Measurements from ENCODE around the gene STARD7. TPM values are rescaled to one million over a fixed set of nuclear protein-coding genes. Genes with fewer than 3 reads are reported as not detected.

Gene STARD7
- total and polyA plus RNA-seq, 10 of the 15 experiments (the other 5 are each of a cell fraction or from before 2014, with no cell fraction given): 85.4 to 237 (median 153) TPM

GRCh38 chr2:96247896-96248295, 39.3 kb upstream of the STARD7 start:
- DNase-seq (ENCODE audit: low read depth, low spot score) (no peak), FAIRE-seq (no peak), ATAC-seq (no peak)
- no peaks in the 10 kb centered on the region for H3K79me2 ChIP-seq (ENCODE audit: control insufficient read depth, insufficient read depth, low read length)
- BruUV-seq (replicated peaks): no TSS peak
- H2AFZ ChIP-seq (ENCODE audit: control insufficient read depth, low read depth, low read length): no peak overlapping the region
- H3K27ac ChIP-seq (ENCODE audit: control insufficient read depth, insufficient read depth): no peak overlapping the region
- no peaks in the 10 kb centered on the region for H3K27me3 ChIP-seq (replicated peaks in 1 of 2; ENCODE audit: control insufficient read depth in 2 of 2, insufficient read depth in 2 of 2, low read length in 1 of 2)
- POLR2A ChIA-PET: no interaction called here
- H3K4me1 ChIP-seq (ENCODE audit: control insufficient read depth, insufficient read depth, low read length): peaks cover 11% of the 10 kb centered on the region
- no peaks in the 10 kb centered on the region for H3K9me3 ChIP-seq (replicated peaks; ENCODE audit: control insufficient read depth, insufficient read depth, low read length)
- H3K4me2 ChIP-seq (ENCODE audit: control insufficient read depth, insufficient read depth): no peak overlapping the region
- H3K9ac ChIP-seq (ENCODE audit: control insufficient read depth, insufficient read depth, low read length): no peak overlapping the region
- 80% methylated on average over 5 of the region's 5 CpGs for WGBS (ENCODE audit: insufficient coverage, insufficient replicate concordance, low lambda C conversion rate, missing lambda C conversion rate)
- no peak overlapping the region for H3K4me3 ChIP-seq
- CTCF ChIA-PET: no interaction called here
- RAD21 ChIA-PET (ENCODE audit: unreplicated experiment): no interaction called here
- peaks cover 9 to 11% of the 10 kb centered on the region in 2 experiments; a peak in 3 of 4 replicates for H3K36me3 ChIP-seq (ENCODE audit: control insufficient read depth in 2 of 2, insufficient read depth in 2 of 2, low read length in 1 of 2)
- H4K20me1 ChIP-seq (ENCODE audit: control insufficient read depth, insufficient read depth): no peaks in the 10 kb centered on the region
- SMC1A ChIA-PET (ENCODE audit: uncharacterized antibody, unreplicated experiment): no interaction called here
- in situ Hi-C loops (cut with MboI) (no loop called here), intact Hi-C loops (cut with micrococcal nuclease; ENCODE audit: unreplicated experiment) (no loop called here)
- no peak for TF ChIP-seq EGR1 (IDR thresholded peaks at IDR 0.05; ENCODE audit: borderline replicate concordance in 1 of 2, low read depth in 2 of 2, low read length in 2 of 2)
- no peak for TF ChIP-seq NKRF (conservative IDR thresholded peaks at IDR 0.05)
- no peak for TF ChIP-seq ZNF592 (IDR thresholded peaks at IDR 0.05)
- TF ChIP-seq GABPA (IDR thresholded peaks at IDR 0.05; ENCODE audit: low read depth): no peak
- TF ChIP-seq ZBTB4 (CRISPR knock-in tag; IDR thresholded peaks at IDR 0.05): no peak
- TF ChIP-seq PML (IDR thresholded peaks at IDR 0.05; ENCODE audit: low read length): no peak
- TF ChIP-seq RAD21 (IDR thresholded peaks at IDR 0.05; ENCODE audit: insufficient read depth, low read depth, low read length): no peak
- no peak for TF ChIP-seq SRF (IDR thresholded peaks at IDR 0.05; ENCODE audit: low read depth in 2 of 2, low read length in 2 of 2)
- TF ChIP-seq TAF1 (IDR thresholded peaks at IDR 0.05; ENCODE audit: borderline replicate concordance, low read depth, low read length): no peak
- TF ChIP-seq NBN (IDR thresholded peaks at IDR 0.05): no peak
- no peak for TF ChIP-seq HCFC1 (IDR thresholded peaks at IDR 0.05; ENCODE audit: low read length)
- TF ChIP-seq IRF5 (IDR thresholded peaks at IDR 0.05; ENCODE audit: borderline replicate concordance): no peak
- no peak for TF ChIP-seq SMC3 (IDR thresholded peaks at IDR 0.05; ENCODE audit: borderline replicate concordance, low read length)
- TF ChIP-seq POLR2AphosphoS5 (IDR thresholded peaks at IDR 0.05; ENCODE audit: low read length): no peak
- no peak for TF ChIP-seq IRF4 (IDR thresholded peaks at IDR 0.05; ENCODE audit: low read depth, low read length)

Measured in GM12878 (cell line).